HFFc6 (cell line): ENCODE data around the gene ADAM12. TPM values are rescaled to one million over a fixed set of nuclear protein-coding genes. Genes with fewer than 3 reads are reported as not detected.
"Not testable (repeated sequence)": the region's sequence is repeated elsewhere in the genome, so short reads cannot be mapped to it uniquely, and the experiment has no call there.

Source experiments
- DNase-seq: peaks from one replicate; pipeline ENCODE4 v3.0.0-alpha.2; 2018
- H3K27ac Mint-ChIP-seq: 2 replicates; pipeline ENCODE4 v1.8.0; 2020; ENCODE audit warnings: mild to moderate bottlenecking, mixed read lengths
- H3K27me3 Mint-ChIP-seq: 2 replicates; pipeline ENCODE4 v1.8.0; 2021; ENCODE audit warnings: mild to moderate bottlenecking, moderate library complexity, mixed read lengths; ENCODE audit not compliant: insufficient read depth
- H3K36me3 Mint-ChIP-seq: 2 replicates; pipeline ENCODE4 v1.8.0; 2021; ENCODE audit warnings: low read depth, mixed read lengths
- H3K4me1 Mint-ChIP-seq: 2 replicates; pipeline ENCODE4 v1.8.0; 2020; ENCODE audit warnings: low read depth, mixed read lengths
- H3K4me3 Mint-ChIP-seq: 2 replicates; pipeline ENCODE4 v1.8.0; 2020; ENCODE audit warnings: mild to moderate bottlenecking, moderate library complexity, mixed read lengths
- H3K9me3 Mint-ChIP-seq: 2 replicates; pipeline ENCODE4 v1.8.0; 2020; ENCODE audit warnings: mild to moderate bottlenecking, mixed read lengths
- CTCF ChIP-seq: fragments of 200-600 bp; sonication (generic); IDR thresholded peaks from 2 replicates; pipeline ENCODE4 v1.5.0; 2021; ENCODE audit warnings: antibody characterized with exemption, mild to moderate bottlenecking
- total RNA-seq, 6 experiments: library from RNA; stranded (reverse); fragmentation: NEBNext Ultra II Directional; extraction: Animal tissue kit (Norgen Biotek cat#: 25700); gene quantifications; 2 replicates in 1 of 6; 3 replicates in 5 of 6; pipeline ENCODE4 v1.2.3, GENCODE V29; 2021

The ADAM12 gene
- total RNA-seq, 6 experiments from 2014 or later, result 7.5 to 12.5 (median 11.5) TPM

DNA sequence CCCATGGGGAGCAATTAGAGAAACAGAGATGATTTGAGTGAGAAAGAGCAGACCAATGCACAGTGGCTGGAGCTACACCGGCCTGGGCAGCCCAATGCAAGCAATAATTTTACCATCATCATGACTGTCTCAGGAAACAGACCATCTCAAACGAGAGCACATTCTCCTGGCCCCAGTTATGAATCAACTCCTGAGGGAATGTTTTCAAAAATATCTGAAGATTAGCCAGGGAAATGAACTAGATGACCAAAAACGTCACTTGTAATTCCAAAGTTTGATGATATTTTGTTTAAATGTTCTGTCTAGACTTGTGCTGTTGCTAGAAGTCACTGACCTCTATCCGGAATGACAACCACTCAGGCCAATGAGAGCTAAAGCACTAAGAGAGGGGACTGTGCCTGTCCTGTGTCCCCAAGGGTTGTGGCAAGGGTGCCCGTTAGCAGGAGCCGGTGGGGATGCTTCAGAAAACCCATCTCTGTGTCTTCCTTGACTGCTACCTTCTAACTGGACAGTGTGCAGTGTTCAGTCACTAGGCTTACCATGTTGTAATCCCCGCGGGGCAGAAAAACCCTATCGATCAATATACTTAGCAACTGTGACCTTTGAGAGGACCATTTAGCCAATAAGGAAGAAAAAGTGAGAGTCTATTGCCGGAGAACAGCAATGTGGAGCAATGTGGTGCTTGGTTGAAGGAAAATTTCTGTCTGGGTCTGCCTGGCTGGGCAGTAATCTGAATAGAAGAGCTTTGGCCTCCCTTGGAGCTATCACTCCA, 202.4 kb downstream of the ADAM12 start:
- Mint-ChIP-seq H3K27me3 (peaks cover 10% of the 10 kb centered on the region), H3K4me3 (no peak overlapping the region), H3K9me3 (no peaks in the 10 kb centered on the region), H3K27ac (no peak overlapping the region), H3K4me1 (peaks cover 27% of the 10 kb centered on the region), H3K36me3 (peaks cover 5% of the 10 kb centered on the region; the same call in 1 of the 2 replicates)
- no peak for TF ChIP-seq CTCF
- no peak for DNase-seq

DNA sequence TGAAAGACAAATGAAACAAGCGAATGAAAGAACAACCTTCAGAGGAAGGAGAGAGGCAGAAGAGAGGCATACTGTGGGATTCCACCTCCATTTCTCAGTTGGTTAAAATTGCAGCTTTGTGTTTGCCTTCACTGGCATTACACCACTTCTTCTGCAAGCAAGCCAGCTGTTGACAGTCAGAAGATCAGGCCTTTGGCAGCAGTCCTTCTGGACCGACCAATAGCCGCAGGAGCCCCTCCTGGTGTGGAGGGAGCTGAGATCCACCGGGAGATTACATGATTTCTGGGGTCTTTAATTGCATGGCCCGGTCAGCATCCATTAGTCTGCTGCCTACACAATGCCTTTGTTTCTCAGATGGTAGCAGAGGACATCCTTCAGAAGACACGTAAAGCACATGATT, 206.7 kb downstream of the ADAM12 start:
- H3K27ac Mint-ChIP-seq, result no peak overlapping the region

GRCh38 chr10:126179637-126180036, 208.6 kb downstream of the ADAM12 start:
- DNase-seq, result no peak
- Mint-ChIP-seq H3K27ac (no peak overlapping the region), H3K36me3 (no peaks in the 10 kb centered on the region), H3K27me3 (peaks cover 3% of the 10 kb centered on the region; the same call in 1 of the 2 replicates), H3K4me1 (peaks cover 26% of the 10 kb centered on the region), H3K4me3 (no peak overlapping the region), H3K9me3 (no peaks in the 10 kb centered on the region)
- no peak for TF ChIP-seq CTCF

More for the DNA sequence above, 206.7 kb downstream of the ADAM12 start:
- no peak for TF ChIP-seq CTCF
- Mint-ChIP-seq H3K4me3 (no peak overlapping the region), H3K36me3 (no peaks in the 10 kb centered on the region), H3K9me3 (no peaks in the 10 kb centered on the region), H3K27me3 (peaks cover 5% of the 10 kb centered on the region), H3K4me1 (peaks cover 31% of the 10 kb centered on the region)
- DNase-seq, result no peak

- peak overlapping the region; percentile 15; the same call in 1 of the 2 replicates for H3K27ac Mint-ChIP-seq
- H3K4me3 Mint-ChIP-seq, result peak overlapping the region; percentile 22; the same call in 1 of the 2 replicates
- no peaks in the 10 kb centered on the region for H3K36me3 Mint-ChIP-seq
- no peak for TF ChIP-seq CTCF
- H3K9me3 Mint-ChIP-seq, result no peaks in the 10 kb centered on the region
- DNase-seq, result peak; percentile 2
- H3K27me3 Mint-ChIP-seq, result peaks cover 2% of the 10 kb centered on the region; the same call in 1 of the 2 replicates
- peaks cover 25% of the 10 kb centered on the region for H3K4me1 Mint-ChIP-seq
These were observed 210.8 kb downstream of the ADAM12 start for GRCh38 chr10:126177417-126178030.

GRCh38 chr10:126175641-126176262, 212.5 kb downstream of the ADAM12 start:
- no peak overlapping the region for H3K4me3 Mint-ChIP-seq

GRCh38 chr10:126172755-126173154, 215.5 kb downstream of the ADAM12 start:
- not testable (repeated sequence) for DNase-seq, H3K36me3 Mint-ChIP-seq, H3K9me3 Mint-ChIP-seq, H3K4me3 Mint-ChIP-seq, H3K27ac Mint-ChIP-seq, H3K27me3 Mint-ChIP-seq
- H3K4me1 Mint-ChIP-seq, result peaks cover 32% of the 10 kb centered on the region

More at GRCh38 chr10:126175641-126176262, 212.5 kb downstream of the ADAM12 start:
- peaks cover 5% of the 10 kb centered on the region; the same call in 1 of the 2 replicates for H3K36me3 Mint-ChIP-seq
- H3K27me3 Mint-ChIP-seq, result peaks cover 2% of the 10 kb centered on the region
- H3K27ac Mint-ChIP-seq, result no peak overlapping the region
- TF ChIP-seq CTCF, result no peak
- no peaks in the 10 kb centered on the region for H3K9me3 Mint-ChIP-seq
- peaks cover 32% of the 10 kb centered on the region for H3K4me1 Mint-ChIP-seq
- DNase-seq, result no peak
